PFSK-1 (cell line): ENCODE data around the gene DYNLRB2.

Experiments used
- FOXP2 ChIP-seq: optimal IDR thresholded peaks from 2 replicates; pipeline ENCODE3; 2011; ENCODE audit warnings: borderline replicate concordance, control low read depth, inconsistent platforms; ENCODE audit not compliant: insufficient read depth; ENCODE audit errors: extremely low read length, extremely low read depth
- POLR2AphosphoS5 ChIP-seq: IDR thresholded peaks from 2 replicates; pipeline ENCODE4 v1.6.1; 2012; ENCODE audit warnings: low read depth, mild to moderate bottlenecking, control low read depth, low read length, moderate library complexity
- TAF1 ChIP-seq: IDR thresholded peaks from 2 replicates; pipeline ENCODE4 v1.6.1; 2012; ENCODE audit warnings: low read length, control low read depth, borderline replicate concordance; ENCODE audit not compliant: insufficient read depth
- TF ChIP-seq, protein P1 (sequence below), 2 experiments: IDR thresholded peaks; 2 replicates each; pipeline versions ENCODE4 v1.6.1 to v1.8.0; 2011 to 2012; ENCODE audit warnings: low read depth in 2 of 2, low read length in 2 of 2, control low read depth in 1 of 2, inconsistent platforms in 1 of 2, mild to moderate bottlenecking in 1 of 2, moderate library complexity in 1 of 2; ENCODE audit not compliant: insufficient read depth in 1 of 2

DNA sequence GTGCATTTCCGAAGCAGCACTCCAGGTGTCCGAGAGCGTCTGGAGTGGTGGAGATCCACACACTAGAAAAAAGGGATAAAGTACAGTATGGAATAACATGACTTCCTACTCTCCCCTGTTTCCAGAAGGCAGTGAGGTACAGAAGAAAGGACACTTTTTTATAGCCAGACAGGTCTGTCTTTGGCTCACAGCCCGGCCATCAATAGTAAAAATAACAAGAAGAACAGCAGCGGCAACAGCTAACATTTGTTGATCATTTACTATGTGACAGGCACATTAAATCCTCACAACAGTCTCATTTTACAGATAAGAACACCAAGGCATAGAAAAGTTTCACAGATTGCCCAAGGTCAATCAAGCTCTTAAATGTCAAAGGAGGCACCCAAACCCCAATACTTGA, 16.2 kb downstream of the DYNLRB2 start:
- TF ChIP-seq POLR2AphosphoS5 (no peak), TAF1 (no peak), FOXP2 (no peak)
- TF ChIP-seq, protein P1, sequence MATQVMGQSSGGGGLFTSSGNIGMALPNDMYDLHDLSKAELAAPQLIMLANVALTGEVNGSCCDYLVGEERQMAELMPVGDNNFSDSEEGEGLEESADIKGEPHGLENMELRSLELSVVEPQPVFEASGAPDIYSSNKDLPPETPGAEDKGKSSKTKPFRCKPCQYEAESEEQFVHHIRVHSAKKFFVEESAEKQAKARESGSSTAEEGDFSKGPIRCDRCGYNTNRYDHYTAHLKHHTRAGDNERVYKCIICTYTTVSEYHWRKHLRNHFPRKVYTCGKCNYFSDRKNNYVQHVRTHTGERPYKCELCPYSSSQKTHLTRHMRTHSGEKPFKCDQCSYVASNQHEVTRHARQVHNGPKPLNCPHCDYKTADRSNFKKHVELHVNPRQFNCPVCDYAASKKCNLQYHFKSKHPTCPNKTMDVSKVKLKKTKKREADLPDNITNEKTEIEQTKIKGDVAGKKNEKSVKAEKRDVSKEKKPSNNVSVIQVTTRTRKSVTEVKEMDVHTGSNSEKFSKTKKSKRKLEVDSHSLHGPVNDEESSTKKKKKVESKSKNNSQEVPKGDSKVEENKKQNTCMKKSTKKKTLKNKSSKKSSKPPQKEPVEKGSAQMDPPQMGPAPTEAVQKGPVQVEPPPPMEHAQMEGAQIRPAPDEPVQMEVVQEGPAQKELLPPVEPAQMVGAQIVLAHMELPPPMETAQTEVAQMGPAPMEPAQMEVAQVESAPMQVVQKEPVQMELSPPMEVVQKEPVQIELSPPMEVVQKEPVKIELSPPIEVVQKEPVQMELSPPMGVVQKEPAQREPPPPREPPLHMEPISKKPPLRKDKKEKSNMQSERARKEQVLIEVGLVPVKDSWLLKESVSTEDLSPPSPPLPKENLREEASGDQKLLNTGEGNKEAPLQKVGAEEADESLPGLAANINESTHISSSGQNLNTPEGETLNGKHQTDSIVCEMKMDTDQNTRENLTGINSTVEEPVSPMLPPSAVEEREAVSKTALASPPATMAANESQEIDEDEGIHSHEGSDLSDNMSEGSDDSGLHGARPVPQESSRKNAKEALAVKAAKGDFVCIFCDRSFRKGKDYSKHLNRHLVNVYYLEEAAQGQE (IDR thresholded peaks at IDR 0.05; ENCODE audit: insufficient read depth in 1 of 2, low read depth in 2 of 2, low read length in 2 of 2) = no peak
